ENCODE results near the gene SPOCD1. TPM values are rescaled to one million over a fixed set of nuclear protein-coding genes. Genes with fewer than 3 reads are reported as not detected.

Gene SPOCD1
- total RNA-seq, 1 donor from 2014 or later = not detected

GRCh38 chr1:31747304-31747703, 68.5 kb downstream of the SPOCD1 start:
- peaks cover 68% of the 10 kb centered on the region for H3K4me1 ChIP-seq
- H3K27me3 ChIP-seq (ENCODE audit: low read depth) = peaks cover 12% of the 10 kb centered on the region
- no peak overlapping the region for H3K4me3 ChIP-seq
- no peak for TF ChIP-seq CTCF (IDR thresholded peaks at IDR 0.05; ENCODE audit: borderline replicate concordance)
- no peaks in the 10 kb centered on the region for H3K9me3 ChIP-seq (replicated peaks)
- H3K36me3 ChIP-seq = no peaks in the 10 kb centered on the region
- intact Hi-C loops (cut with micrococcal nuclease) = no loop called here
- no peak overlapping the region for H3K27ac ChIP-seq (replicated peaks)
- DNase-seq = no peak

- Histone ChIP-seq H3K36me3 (no peaks in the 10 kb centered on the region), H3K27ac (replicated peaks) (no peak overlapping the region), H3K4me3 (no peak overlapping the region), H3K27me3 (ENCODE audit: low read depth) (peaks cover 7% of the 10 kb centered on the region), H3K9me3 (replicated peaks) (no peaks in the 10 kb centered on the region), H3K4me1 (peaks cover 62% of the 10 kb centered on the region)
- intact Hi-C loops (cut with micrococcal nuclease) = no loop called here
- no peak for DNase-seq
- TF ChIP-seq CTCF (IDR thresholded peaks at IDR 0.05; ENCODE audit: borderline replicate concordance) = no peak
These were observed 69.1 kb downstream of the SPOCD1 start for GRCh38 chr1:31746687-31747086.

GRCh38 chr1:31745946-31746670, 69.7 kb downstream of the SPOCD1 start:
- H3K36me3 ChIP-seq = no peaks in the 10 kb centered on the region
- DNase-seq = no peak
- no peak overlapping the region for H3K27ac ChIP-seq (replicated peaks)
- intact Hi-C loops (cut with micrococcal nuclease) = no loop called here
- TF ChIP-seq CTCF (IDR thresholded peaks at IDR 0.05; ENCODE audit: borderline replicate concordance) = no peak
- no peak overlapping the region for H3K4me3 ChIP-seq
- H3K9me3 ChIP-seq (replicated peaks) = no peaks in the 10 kb centered on the region
- peaks cover 56% of the 10 kb centered on the region for H3K4me1 ChIP-seq
- peaks cover 7% of the 10 kb centered on the region for H3K27me3 ChIP-seq (ENCODE audit: low read depth)

GRCh38 chr1:31745096-31745945, 70.5 kb downstream of the SPOCD1 start:
- intact Hi-C loops (cut with micrococcal nuclease) = no loop called here
- Histone ChIP-seq H3K4me1 (peaks cover 48% of the 10 kb centered on the region), H3K36me3 (no peaks in the 10 kb centered on the region), H3K9me3 (replicated peaks) (no peaks in the 10 kb centered on the region), H3K27me3 (ENCODE audit: low read depth) (peaks cover 7% of the 10 kb centered on the region), H3K27ac (replicated peaks) (no peak overlapping the region), H3K4me3 (no peak overlapping the region)
- TF ChIP-seq CTCF (IDR thresholded peaks at IDR 0.05; ENCODE audit: borderline replicate concordance) = peak; percentile 81
- peak; percentile 67 for DNase-seq

GRCh38 chr1:31744165-31744888, 71.5 kb downstream of the SPOCD1 start:
- Histone ChIP-seq H3K36me3 (no peaks in the 10 kb centered on the region), H3K9me3 (replicated peaks) (no peaks in the 10 kb centered on the region), H3K4me3 (no peak overlapping the region), H3K27ac (replicated peaks) (no peak overlapping the region), H3K4me1 (peaks cover 42% of the 10 kb centered on the region), H3K27me3 (ENCODE audit: low read depth) (no peaks in the 10 kb centered on the region)
- no peak for DNase-seq
- intact Hi-C loops (cut with micrococcal nuclease) = no loop called here
- TF ChIP-seq CTCF (IDR thresholded peaks at IDR 0.05; ENCODE audit: borderline replicate concordance) = no peak

All from left ventricle myocardium inferior (tissue), 1 donor.